GM12874 (cell line): Measurements from ENCODE around the gene ELF4.

Experiments used
- CTCF ChIP-seq: IDR thresholded peaks from 2 replicates; pipeline ENCODE4 v1.5.1; 2011; ENCODE audit warnings: low read depth, mild to moderate bottlenecking, control low read depth, low read length, moderate library complexity; ENCODE audit not compliant: insufficient read depth

Gene ELF4

GRCh38 chrX:130120746-130121504, 10.6 kb upstream of the ELF4 start:
- peak; percentile 73 for TF ChIP-seq CTCF

DNA sequence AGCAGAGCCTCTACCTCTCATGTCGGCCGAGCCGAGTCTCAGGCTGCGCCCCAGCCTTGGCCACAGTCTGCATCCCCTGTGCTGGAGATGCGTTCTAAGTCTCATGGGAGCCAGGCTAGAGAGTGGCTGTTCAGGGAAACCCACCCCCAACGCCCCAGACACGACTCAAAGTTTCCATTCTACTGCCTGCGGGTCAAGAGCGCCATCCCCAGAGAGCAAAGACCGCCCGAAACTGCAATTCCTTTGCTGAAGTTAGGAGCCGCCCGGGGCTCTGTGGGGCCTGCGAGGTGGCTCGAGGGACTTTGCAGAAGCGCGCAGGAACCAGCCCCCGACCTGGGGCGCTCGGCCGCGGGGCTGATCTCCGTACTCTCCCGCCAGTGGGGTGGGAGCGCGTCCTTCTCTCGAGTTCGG, 10.0 kb upstream of the ELF4 start:
- TF ChIP-seq CTCF, result no peak

DNA sequence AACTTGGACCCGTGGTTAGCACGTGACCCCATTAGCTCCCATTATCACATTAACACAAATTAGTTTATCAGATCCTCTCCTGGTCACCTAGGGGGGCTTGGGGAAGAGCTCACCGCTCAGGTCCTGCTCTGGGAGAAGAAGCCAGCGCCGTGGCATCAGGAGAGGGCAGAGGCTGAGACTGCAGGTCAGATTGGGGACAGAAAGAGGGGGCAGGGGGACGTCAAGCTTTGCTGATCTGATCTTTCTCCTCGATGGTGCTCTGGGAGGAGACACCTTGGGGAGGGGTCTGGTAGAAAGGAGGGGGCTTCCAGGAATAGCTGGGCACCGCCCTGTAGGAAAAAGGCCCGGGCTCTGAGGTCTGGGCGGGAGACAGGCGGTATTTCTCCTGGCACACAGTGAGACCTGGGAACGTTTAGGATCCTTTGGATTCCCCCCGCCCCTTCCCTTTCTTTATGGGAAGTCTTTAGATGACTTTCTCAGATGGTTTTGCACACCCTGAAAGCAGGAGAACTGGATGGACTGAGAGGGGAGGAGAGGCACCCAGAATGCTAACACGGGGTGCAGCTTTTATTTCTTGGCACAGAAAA, 9.1 kb upstream of the ELF4 start:
- TF ChIP-seq CTCF, result no peak

GRCh38 chrX:130118441-130119311, 8.4 kb upstream of the ELF4 start:
- TF ChIP-seq CTCF, result no peak

DNA sequence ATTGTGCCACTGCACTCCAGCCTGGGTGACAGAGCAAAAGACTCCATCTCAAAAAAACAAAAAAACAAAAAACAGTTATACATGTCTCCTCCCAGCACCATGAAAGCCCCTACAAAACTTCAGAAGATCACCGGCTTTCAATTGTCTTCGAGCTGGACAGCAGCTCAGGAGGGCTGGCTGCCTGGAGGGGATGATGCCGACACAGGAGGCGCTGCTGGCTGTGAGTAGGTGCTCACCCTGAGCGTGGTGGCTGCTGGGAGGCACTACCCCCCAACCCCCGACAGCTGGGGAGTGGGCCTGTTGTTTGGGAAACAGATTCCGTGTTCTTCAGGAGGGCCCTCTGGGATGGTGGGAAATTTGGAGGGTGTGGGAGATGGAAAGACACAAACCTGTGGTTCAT, 6.9 kb upstream of the ELF4 start:
- no peak for TF ChIP-seq CTCF

DNA sequence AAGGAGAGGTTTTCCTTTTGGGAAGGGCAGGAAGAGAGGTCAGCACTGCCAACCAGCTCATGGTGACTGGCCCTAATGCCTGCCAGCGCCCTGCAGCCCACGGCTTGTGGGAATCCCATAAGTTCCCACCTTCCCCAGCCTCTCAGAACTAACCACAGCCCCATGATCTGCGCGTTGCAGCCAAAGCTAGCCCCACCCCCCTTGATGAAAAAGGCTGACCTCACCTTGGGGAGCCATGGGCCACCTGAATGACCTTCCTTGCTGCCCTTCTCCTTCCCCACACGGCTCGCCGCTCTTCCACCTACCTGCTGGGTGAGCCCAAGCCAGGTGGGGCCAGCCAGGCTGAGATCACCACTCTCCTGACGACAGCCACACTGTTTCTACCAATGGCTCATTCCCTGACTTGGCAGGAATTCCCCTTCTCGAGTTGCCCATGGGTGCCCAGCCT, 3.9 kb upstream of the ELF4 start:
- no peak for TF ChIP-seq CTCF
